PC-9 (cell line): ENCODE measurements around the gene TXNDC8. TPM values are rescaled to one million over a fixed set of nuclear protein-coding genes. Genes with fewer than 3 reads are reported as not detected.
A peak's percentile ranks its signal among the peaks of the same experiment; 100 is the strongest.

ENCODE experiments used
- BruUV-seq: library from RNA; stranded (reverse); fragments of 400-500 nt; replicated peaks from 2 replicates; lab custom pipeline; 2021; lab: Mats Ljungman, UMichigan
- CTCF ChIA-PET: fragments of 300-600 bp; sonication (Branson Sonifier 250); formaldehyde crosslinking; loops from one replicate; lab custom pipeline; 2022; ENCODE audit warnings: antibody characterized with exemption; lab: Charles Lee
- POLR2A ChIA-PET: fragments of 300-600 bp; sonication (Branson Sonifier 250); formaldehyde crosslinking; loops from one replicate; lab custom pipeline; 2022; ENCODE audit warnings: antibody characterized with exemption; ENCODE audit not compliant: unreplicated experiment; lab: Charles Lee
- DNase-seq, 2 experiments: peaks; one replicate each; pipeline versions ENCODE4 v3.0.0 to v3.0.0-alpha.2; 2015 to 2022; ENCODE audit warnings: mixed read lengths in 1 of 2
- H2AFZ ChIP-seq: fragments of 200-600 bp; sonication (generic); 2 replicates; pipeline ENCODE4 v1.8.1; 2017; ENCODE audit warnings: antibody characterized with exemption
- H3F3A ChIP-seq: fragments of 200-600 bp; sonication (generic); 2 replicates; pipeline ENCODE4 v1.8.1; 2017; ENCODE audit warnings: antibody characterized with exemption, mild to moderate bottlenecking, low read depth; ENCODE audit not compliant: insufficient read depth
- H3K27ac ChIP-seq: fragments of 200-600 bp; sonication (generic); 2 replicates; pipeline ENCODE4 v1.6.1; 2016; ENCODE audit warnings: mixed run types
- H3K27me3 ChIP-seq: fragments of 200-600 bp; sonication (generic); 2 replicates; pipeline ENCODE4 v1.6.1; 2016; ENCODE audit warnings: low read depth, mixed run types; ENCODE audit not compliant: insufficient read depth
- H3K36me3 ChIP-seq: fragments of 200-600 bp; sonication (generic); 2 replicates; pipeline ENCODE4 v1.6.1; 2016; ENCODE audit warnings: low read depth, mixed run types
- H3K4me1 ChIP-seq: fragments of 200-600 bp; sonication (generic); replicated peaks from 2 replicates; pipeline ENCODE4 v1.6.1; 2016; ENCODE audit warnings: mixed run types; ENCODE audit not compliant: insufficient read depth
- H3K4me2 ChIP-seq: fragments of 200-600 bp; sonication (generic); 2 replicates; pipeline ENCODE4 v1.6.1; 2017; ENCODE audit warnings: mixed run types
- H3K4me3 ChIP-seq: fragments of 200-600 bp; sonication (generic); 2 replicates; pipeline ENCODE4 v1.6.1; 2016; ENCODE audit warnings: mixed run types
- H3K79me2 ChIP-seq: fragments of 200-600 bp; sonication (generic); 2 replicates; pipeline ENCODE4 v1.6.1; 2017; ENCODE audit warnings: low read depth, mixed run types
- H3K9me2 ChIP-seq: fragments of 200-600 bp; sonication (generic); 2 replicates; pipeline ENCODE4 v1.8.1; 2017; ENCODE audit warnings: mild to moderate bottlenecking; ENCODE audit not compliant: insufficient read depth
- H3K9me3 ChIP-seq: fragments of 200-600 bp; sonication (generic); 2 replicates; pipeline ENCODE4 v1.8.1; 2016; ENCODE audit warnings: low read depth; ENCODE audit not compliant: insufficient read depth
- H4K20me1 ChIP-seq: fragments of 200-600 bp; sonication (generic); 2 replicates; pipeline ENCODE4 v1.8.1; 2017; ENCODE audit not compliant: insufficient read depth
- CTCF ChIP-seq: fragments of 200-600 bp; sonication (generic); conservative IDR thresholded peaks from 2 replicates; pipeline ENCODE4 v1.6.1; 2017; ENCODE audit warnings: mixed run types, antibody characterized with exemption, mild to moderate bottlenecking, moderate library complexity
- EZH2 ChIP-seq: fragments of 200-600 bp; sonication (generic); IDR thresholded peaks from 2 replicates; pipeline ENCODE4 v1.8.0; 2017; ENCODE audit warnings: antibody characterized with exemption, low read depth
- intact Hi-C: fragments of 100-400 bp; cut with micrococcal nuclease; formaldehyde crosslinking; loops from one replicate; pipeline ENCODE4 v1.10.0; 2022; ENCODE audit not compliant: unreplicated experiment
- total RNA-seq: library from RNA; stranded (reverse); gene quantifications from 2 replicates; pipeline ENCODE4 v1.2.3, GENCODE V29; 2021

The TXNDC8 gene
- total RNA-seq, 1 experiment from 2014 or later, result not detected

DNA sequence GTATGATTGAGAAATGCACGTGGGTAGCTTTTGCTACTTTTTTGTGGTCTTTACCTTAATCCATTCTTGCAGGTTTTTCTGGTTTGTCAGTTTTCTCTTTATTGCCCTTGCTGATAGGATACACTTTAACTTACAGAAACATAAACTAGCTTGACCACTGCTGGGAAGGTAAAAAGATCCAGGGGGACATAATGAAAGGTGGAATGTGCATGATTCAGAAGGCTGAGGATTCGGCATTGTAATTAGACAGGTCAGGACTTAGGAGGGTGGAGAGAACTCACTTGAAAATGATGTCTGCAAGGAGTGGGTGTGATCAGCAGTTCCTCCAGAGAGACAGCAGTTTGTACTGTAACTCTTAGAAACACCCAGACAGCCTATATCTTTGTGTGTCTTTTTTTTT lies 19.8 kb upstream of the TXNDC8 start:
- POLR2A ChIA-PET, result no interaction called here
- TF ChIP-seq CTCF, result no peak
- TF ChIP-seq EZH2, result no peak
- intact Hi-C loops, result loop anchor here (1.0 to 10.0 kb wide), 3 partner anchors 101 to 217 kb away; partner anchors contain the start of genes SVEP1 and TXN
- BruUV-seq, result no TSS peak
- no peaks in the 10 kb centered on the region for H3K27me3 ChIP-seq
- peaks cover 23% of the 10 kb centered on the region for H3K4me1 ChIP-seq
- H2AFZ ChIP-seq, result no peak overlapping the region
- H3K36me3 ChIP-seq, result no peaks in the 10 kb centered on the region
- H3F3A ChIP-seq, result peaks cover 24% of the 10 kb centered on the region
- CTCF ChIA-PET, result interaction anchor here (0.6 kb wide), 1 partner anchor 181 kb away, joined by 7 read pairs; no protein-coding TSS in a partner anchor
- H3K4me3 ChIP-seq, result no peak overlapping the region
- H3K79me2 ChIP-seq, result no peaks in the 10 kb centered on the region
- H3K27ac ChIP-seq, result peak overlapping the region; percentile 57
- no peaks in the 10 kb centered on the region for H3K9me2 ChIP-seq
- peak; percentile 46 to 96 for DNase-seq
- peak overlapping the region; percentile 48 for H3K4me2 ChIP-seq
- H4K20me1 ChIP-seq, result no peaks in the 10 kb centered on the region
- no peaks in the 10 kb centered on the region; the same call in 1 of the 2 replicates for H3K9me3 ChIP-seq

DNA sequence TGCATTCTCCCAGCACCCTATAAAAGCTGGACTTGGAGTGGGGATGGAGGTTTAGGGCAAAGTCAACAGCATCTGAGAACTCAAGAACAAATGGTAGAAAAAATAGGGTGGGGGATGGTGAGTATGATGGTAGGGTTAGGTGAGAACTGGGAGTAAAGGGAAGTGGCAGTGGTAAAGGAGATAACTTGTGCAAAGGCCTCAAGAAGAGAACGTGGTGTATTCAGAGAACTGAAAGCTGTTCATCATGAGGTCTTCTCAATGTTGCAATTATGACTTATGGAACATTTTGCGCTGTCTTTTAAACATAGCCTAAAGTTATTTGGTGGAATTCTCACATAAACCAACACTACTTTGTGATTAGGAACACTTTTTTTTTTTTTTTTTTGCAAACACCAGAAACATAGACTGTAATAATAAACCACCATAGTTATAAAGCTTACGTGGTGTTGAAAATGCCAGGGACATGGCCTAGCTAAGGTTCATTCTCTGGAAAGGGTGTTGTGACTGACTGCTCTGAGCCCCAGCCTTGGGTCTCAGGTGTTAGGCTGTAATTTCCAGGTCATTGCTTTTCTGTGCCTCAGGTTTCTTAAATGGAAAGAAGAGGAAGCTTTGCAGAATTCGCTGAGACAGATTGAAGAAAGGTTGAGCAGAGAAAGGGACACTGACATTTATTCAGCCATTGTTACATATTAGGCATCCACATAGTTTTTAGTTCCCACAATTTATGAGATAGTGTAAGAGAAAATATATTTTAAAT lies 19.2 kb upstream of the TXNDC8 start:
- ChIA-PET POLR2A (no interaction called here), CTCF (interaction anchor here (0.6 kb wide), 1 partner anchor 180 kb away, joined by 7 read pairs; no protein-coding TSS in a partner anchor)
- no peak overlapping the region for H3K4me3 ChIP-seq
- no peak overlapping the region for H2AFZ ChIP-seq
- peaks cover 30% of the 10 kb centered on the region for H3F3A ChIP-seq
- intact Hi-C loops, result loop anchor here (1.0 to 10.0 kb wide), 3 partner anchors 101 to 218 kb away; partner anchors contain the start of genes SVEP1 and TXN
- no peaks in the 10 kb centered on the region for H3K27me3 ChIP-seq
- DNase-seq, result no peak
- no peaks in the 10 kb centered on the region for H3K36me3 ChIP-seq
- no peaks in the 10 kb centered on the region for H4K20me1 ChIP-seq
- H3K79me2 ChIP-seq, result no peaks in the 10 kb centered on the region
- no peaks in the 10 kb centered on the region; the same call in 1 of the 2 replicates for H3K9me3 ChIP-seq
- no TSS peak for BruUV-seq
- no peak for TF ChIP-seq CTCF
- no peak for TF ChIP-seq EZH2
- peak overlapping the region; percentile 57 for H3K27ac ChIP-seq
- no peaks in the 10 kb centered on the region for H3K9me2 ChIP-seq
- peak overlapping the region; percentile 48 for H3K4me2 ChIP-seq
- H3K4me1 ChIP-seq, result peaks cover 30% of the 10 kb centered on the region

DNA sequence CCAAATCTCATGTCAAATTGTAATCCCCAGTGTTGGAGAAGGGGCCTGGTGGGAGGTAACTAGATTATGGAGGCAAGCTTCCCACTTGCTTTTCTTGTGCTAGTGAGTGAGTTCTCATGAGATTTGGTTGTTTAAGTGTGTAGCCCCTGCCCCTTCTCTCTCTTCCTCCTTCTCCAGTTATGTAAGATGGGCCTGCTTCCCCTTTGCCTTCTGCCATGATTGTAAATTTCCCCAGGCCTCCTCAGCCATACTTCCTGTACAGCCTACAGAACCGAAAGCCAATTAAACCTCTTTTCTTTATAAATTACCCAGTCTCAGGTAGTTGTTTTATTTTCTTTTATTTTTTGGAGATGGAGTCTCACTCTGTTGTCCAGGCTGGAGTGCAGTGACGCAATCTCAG lies 18.2 kb upstream of the TXNDC8 start:
- H3K9me2 ChIP-seq, result no peaks in the 10 kb centered on the region
- ChIA-PET CTCF (no interaction called here), POLR2A (no interaction called here)
- no peaks in the 10 kb centered on the region; the same call in 1 of the 2 replicates for H3K9me3 ChIP-seq
- no peak for TF ChIP-seq CTCF
- H4K20me1 ChIP-seq, result no peaks in the 10 kb centered on the region
- BruUV-seq, result no TSS peak
- no peaks in the 10 kb centered on the region for H3K27me3 ChIP-seq
- intact Hi-C loops, result loop anchor here (10.0 kb wide), 2 partner anchors 161 to 219 kb away; partner anchors contain the start of gene SVEP1
- DNase-seq, result no peak
- H3K4me3 ChIP-seq, result no peak overlapping the region
- H3K79me2 ChIP-seq, result no peaks in the 10 kb centered on the region
- peaks cover 39% of the 10 kb centered on the region for H3K4me1 ChIP-seq
- no peak overlapping the region for H2AFZ ChIP-seq
- no peaks in the 10 kb centered on the region for H3K36me3 ChIP-seq
- H3F3A ChIP-seq, result peaks cover 39% of the 10 kb centered on the region
- no peak overlapping the region for H3K4me2 ChIP-seq
- H3K27ac ChIP-seq, result no peak overlapping the region
